GM18951 (cell line): ENCODE measurements around the gene MAST2.
A peak's percentile ranks its signal among the peaks of the same experiment; 100 is the strongest.

ENCODE experiments used
- POLR2A ChIP-seq: IDR thresholded peaks from 4 replicates; pipeline ENCODE4 v1.6.1; 2011; ENCODE audit warnings: mild to moderate bottlenecking; ENCODE audit not compliant: insufficient read length, insufficient read depth; ENCODE audit errors: extremely low read depth
- in situ Hi-C: fragments of 300-500 bp; cut with MboI; formaldehyde crosslinking; loops from one replicate; pipeline ENCODE4 v1.12.0; 2022; ENCODE audit warnings: low sequenced_read_pairs, mixed read lengths, inconsistent platforms; ENCODE audit not compliant: unreplicated experiment

Gene MAST2

DNA sequence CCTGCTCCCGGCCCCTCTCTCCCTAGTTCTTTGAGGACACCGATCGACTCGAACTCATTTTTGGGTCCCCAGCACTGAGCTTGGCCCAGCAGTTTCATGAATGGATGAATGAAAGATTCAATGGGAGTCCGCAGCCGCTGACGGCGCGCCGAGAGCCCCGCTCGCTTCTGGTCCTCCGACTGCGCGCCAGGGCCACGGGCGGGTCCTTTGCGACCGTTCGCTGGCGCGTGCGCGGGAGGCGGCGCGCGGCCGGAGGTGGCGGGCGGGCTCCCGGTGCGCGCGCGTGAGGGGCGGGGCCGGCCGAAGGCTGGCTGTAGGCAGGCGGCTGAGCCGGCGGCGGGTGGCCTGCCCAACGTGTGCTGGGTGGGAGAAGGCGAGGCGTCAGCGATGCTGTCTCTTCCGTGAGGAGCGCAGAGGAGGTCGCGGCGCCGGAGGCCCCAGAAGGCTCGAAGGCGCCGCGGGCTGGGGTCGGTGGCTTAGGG, at the start of gene MAST2:
Gene MAST2, plus strand, starts transcription at position 314 of the 482 bp plus-strand sequence. CDS start 284 bp downstream, outside the sequence.
- TF ChIP-seq POLR2A, result peak; percentile 79
- in situ Hi-C loops, result no loop called here

- TF ChIP-seq POLR2A, result no peak
- in situ Hi-C loops, result no loop called here
These were observed 47.7 kb upstream of the MAST2 start for GRCh38 chr1:45755697-45756096.

GRCh38 chr1:45762291-45762690, 41.1 kb upstream of the MAST2 start:
- TF ChIP-seq POLR2A, result no peak
- in situ Hi-C loops, result no loop called here

DNA sequence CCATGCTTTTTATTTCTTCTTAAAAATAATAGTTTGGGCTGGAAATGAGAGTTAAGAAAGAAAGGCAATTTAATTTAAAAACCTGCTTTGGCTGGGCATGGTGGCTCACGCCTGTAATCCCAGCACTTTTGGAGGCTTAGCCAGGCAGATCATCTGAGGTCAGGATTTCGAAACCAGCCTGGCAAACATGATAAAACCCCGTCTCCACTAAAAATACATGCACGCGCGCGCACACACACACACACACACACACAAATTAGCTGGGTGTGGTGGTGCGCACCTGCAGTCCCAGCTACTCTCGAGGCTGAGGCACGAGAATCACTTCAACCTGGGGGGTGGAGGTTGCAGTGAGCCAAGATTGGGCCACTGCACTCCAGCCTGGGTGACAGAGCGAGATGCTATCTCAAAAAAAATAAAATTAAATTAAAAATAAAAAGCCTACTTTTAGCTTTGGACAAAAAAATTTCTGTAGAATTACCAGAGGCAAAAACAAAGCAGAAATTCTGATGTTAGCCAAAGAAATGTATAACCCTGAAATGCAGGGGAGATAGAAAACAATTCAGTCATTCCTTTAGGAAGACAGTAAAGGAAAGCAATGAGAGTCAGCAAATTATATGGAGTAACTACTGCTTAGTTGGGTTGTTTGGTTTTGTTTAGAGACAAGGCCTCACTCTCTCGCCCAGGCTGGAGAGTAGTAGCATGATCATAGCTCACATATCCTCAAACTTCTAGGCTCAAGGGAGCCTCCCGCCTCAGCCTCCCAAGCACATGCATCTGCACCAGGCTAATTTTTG, 37.2 kb upstream of the MAST2 start:
- in situ Hi-C loops, result no loop called here
- TF ChIP-seq POLR2A, result no peak

DNA sequence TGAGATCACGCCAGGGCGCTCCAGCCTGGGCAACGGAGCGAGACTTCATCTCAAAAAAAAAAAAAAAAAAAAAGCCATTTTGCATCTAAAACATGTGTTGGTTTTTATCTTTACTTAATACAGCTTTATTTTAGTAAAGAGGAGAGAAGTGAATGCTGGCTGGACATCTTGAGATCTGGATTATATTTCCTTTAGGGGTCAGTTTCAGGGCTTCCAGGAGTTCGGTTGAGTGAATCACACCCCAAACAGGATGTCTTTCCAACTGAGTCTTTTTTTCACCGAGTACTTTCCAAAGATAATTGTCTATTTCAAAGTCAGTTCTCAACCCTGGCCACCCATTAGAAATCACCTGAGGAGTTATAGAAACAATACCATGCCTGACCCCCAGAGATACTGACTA, 36.4 kb upstream of the MAST2 start:
- no peak for TF ChIP-seq POLR2A
- in situ Hi-C loops, result no loop called here

GRCh38 chr1:45769261-45769932, 34.0 kb upstream of the MAST2 start:
- TF ChIP-seq POLR2A, result no peak
- in situ Hi-C loops, result no loop called here

GRCh38 chr1:45772971-45773370, 30.4 kb upstream of the MAST2 start:
- in situ Hi-C loops, result no loop called here
- no peak for TF ChIP-seq POLR2A

DNA sequence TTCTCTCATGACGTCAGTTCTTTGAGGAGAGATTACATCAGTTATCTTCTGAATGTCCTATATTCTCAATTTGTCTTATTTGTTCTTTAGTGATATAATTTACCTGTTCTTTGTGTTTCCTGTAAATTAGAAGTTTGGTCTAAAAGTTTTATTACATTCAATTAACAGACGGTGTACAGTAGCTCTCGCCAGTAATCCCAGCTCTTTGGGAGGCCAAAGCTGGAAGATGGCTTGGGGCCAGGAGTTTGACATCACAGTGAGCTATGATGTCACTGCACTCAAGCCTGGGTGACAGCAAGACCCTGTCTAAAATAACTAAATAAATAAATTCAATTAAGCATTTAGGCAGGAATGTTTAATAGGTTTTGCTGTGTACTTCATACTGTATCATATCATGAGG, 27.6 kb upstream of the MAST2 start:
- TF ChIP-seq POLR2A, result no peak
- in situ Hi-C loops, result no loop called here

DNA sequence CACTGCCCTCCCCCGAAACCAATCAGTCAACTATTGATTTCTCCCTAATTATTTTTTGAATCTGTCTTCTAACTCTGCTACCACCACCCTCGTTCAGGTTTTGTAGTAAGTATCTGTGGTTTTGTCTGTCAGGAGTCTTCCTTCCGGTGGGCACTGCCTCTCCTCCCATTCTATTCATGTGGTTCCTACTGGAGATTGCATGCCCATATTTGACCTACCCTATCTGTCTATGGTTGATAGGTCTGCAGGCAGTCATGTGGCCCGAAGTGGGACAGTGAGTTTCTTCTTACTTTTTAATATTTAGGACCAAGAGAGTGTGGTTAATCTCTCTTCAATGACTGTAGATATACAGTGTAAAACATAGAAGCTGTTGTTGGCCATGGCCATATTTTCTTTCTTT, 17.8 kb upstream of the MAST2 start:
- in situ Hi-C loops, result no loop called here
- TF ChIP-seq POLR2A, result no peak

DNA sequence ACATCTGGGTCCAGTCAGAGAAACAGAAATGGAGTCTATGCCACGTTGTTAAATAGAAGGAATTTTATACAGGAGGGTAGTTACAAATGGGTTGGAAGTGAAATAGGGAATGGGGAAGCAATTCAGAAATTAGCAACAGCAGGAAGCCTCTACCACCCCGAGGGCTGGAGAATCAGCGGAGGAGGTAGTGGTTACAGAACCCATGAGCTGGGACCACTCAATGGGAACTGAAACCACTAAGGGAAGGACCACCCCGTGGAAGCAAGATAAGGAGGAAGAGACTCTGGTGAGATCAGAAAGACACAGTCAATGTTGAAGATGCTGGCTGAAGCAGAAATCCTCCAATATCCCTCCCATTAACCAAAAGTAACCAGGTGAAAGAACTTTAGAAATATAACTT, 15.5 kb upstream of the MAST2 start:
- in situ Hi-C loops, result no loop called here
- no peak for TF ChIP-seq POLR2A

DNA sequence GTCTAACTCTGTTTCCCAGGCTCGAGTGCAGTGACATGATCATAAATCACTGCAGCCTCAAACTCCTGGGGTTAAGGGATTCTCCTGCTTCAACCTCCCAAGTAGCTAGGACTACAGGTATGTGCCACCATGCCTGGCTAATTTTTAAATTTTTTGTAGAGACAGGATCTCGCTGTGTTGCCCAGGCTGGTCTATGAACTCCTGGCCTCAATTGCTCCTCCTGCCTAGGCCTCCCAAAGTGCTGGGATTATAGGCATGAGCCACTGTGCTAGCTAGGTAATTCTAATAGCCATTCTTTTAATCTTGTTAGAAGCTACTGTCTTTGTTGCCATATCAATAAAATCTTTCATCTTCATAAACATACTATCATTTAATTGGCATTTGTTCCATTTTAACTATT, 13.8 kb upstream of the MAST2 start:
- in situ Hi-C loops, result no loop called here

GRCh38 chr1:45792744-45793143, 10.7 kb upstream of the MAST2 start:
- in situ Hi-C loops, result no loop called here
- TF ChIP-seq POLR2A, result no peak

More for the DNA sequence above, 13.8 kb upstream of the MAST2 start:
- no peak for TF ChIP-seq POLR2A

DNA sequence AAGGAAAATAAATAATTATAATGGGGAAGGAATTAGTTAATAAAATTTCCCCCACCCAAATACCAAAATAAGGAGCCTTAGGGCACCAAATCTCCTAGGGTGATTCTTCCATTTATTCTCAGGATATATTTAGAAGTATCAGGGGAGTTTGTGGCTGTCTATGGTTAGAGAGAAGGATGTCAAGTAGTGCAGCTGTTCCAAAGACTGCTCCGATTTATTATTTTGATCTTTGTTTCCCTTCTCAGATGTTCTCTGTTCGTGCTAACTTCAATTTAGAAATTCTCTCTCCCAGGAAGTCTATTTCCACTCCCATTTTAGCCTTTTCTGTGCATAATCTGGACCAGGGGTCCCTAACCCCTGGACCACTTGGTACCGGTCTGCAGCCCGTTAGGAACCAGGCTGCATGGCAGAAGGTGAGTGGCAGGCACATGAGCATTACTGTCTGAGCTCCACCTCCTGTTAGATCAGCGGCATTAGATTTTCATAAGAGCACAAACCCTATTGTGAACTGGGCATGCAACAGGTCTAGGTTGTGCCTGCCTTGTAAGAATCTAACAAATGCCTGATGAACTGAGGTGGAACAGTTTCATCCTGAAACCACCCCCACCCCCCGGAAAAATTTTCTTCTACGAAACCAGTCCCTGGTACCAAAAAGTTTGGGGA, 9.3 kb upstream of the MAST2 start:
- TF ChIP-seq POLR2A, result no peak
- in situ Hi-C loops, result no loop called here

DNA sequence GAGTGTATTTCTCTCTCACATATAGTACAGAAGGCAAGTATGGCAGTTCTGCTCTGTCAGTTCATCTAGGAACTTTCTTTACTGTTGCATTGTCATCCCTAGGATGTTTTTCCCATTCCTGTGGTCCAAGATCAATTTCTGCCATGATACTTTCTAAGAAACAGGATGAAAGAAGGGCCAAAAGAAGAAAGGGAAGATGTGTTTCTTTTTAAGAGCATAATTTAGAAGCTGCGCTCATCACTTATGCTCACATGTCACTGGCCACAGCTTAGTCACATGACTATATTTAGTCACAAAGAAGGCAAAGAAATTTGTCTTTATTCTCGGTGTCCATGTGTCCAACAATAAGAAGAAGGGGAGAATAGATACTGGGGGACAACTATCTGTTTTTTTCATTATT, 7.0 kb upstream of the MAST2 start:
- no peak for TF ChIP-seq POLR2A
- in situ Hi-C loops, result no loop called here

DNA sequence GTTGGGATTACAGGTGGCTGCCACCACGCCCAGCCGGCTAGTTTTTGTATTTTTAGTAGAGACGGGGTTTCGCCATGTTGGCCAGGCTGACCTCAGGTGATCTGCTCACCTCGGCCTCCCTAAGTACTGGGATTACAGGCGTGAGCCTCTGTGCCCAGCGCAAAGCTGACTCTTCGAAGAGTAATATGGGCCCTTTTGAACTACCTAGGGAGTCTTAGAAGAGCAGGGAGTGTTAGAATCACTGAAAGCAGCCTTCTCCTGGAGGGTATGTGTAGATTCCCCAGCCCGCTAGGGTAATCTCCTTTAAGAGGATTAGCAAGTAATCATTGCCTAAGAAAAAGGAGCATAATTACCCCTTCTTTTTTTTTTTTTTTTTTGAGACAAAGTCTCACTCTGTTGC, 6.5 kb upstream of the MAST2 start:
- in situ Hi-C loops, result no loop called here
- TF ChIP-seq POLR2A, result no peak
